NCI-H2081 (cell line): ENCODE data around the gene ZNF287.
"Not testable (repeated sequence)": the region's sequence is repeated elsewhere in the genome, so short reads cannot be mapped to it uniquely, and the experiment has no call there.

Source experiments
- DNase-seq, 2 experiments: peaks; one replicate each; lab custom pipeline; 2025; lab: John Stamatoyannopoulos, UW

The ZNF287 gene

GRCh38 chr17:16568541-16569357, at the start of gene ZNF287:
ZNF287 (minus strand) TSS chr17:16569204; CDS start chr17:16567731, 1,473 bp downstream.
- DNase-seq: peak; percentile 81 to 91

DNA sequence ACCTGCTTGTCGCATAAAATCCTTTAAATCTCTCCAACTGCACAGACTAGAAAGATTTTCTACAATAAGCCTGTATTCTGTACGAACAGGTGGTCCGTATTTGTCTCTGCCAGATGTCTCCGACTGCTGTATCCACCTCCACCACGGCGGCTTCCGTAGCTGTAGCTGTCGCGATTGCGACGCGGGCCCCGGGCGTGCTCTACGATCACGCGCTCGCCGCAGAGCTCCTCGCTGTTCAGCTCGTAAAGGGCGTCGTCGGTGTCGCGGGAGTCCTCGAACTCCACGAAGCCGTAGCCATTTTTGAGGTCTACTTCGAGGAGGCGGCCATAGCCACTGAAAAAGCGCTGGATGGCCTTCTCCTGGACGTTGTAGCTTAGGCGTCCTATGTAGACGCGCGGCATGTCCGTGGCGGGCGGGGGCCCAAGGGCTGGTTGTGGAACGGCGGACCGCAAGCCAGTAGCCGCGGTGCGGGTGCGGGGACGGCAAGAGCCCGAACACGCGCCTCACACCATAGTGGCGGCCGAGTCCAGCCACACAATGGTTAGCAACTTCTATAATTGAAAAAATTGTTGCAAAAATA, 48.6 kb upstream of the ZNF287 start:
- DNase-seq: no peak

DNA sequence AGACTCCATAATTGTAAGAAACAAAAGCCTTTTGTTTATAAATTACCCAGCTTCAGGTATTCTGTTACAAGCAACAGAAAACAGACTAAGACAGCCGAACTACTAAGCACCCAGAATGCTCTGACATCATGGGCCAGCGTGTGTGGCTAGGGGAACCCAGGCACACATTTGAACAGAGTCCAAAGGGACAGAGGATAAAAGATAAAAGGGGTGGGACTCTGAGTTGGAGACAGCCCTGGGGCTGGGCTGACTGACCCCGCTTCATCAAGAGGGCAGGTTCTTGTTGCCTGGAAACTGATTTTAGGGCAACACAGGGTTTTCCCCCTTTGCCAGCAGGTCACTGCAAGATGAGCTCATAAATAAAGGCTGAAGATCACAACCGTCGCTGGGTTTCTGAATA, 30.5 kb upstream of the ZNF287 start:
- no peak for DNase-seq

DNA sequence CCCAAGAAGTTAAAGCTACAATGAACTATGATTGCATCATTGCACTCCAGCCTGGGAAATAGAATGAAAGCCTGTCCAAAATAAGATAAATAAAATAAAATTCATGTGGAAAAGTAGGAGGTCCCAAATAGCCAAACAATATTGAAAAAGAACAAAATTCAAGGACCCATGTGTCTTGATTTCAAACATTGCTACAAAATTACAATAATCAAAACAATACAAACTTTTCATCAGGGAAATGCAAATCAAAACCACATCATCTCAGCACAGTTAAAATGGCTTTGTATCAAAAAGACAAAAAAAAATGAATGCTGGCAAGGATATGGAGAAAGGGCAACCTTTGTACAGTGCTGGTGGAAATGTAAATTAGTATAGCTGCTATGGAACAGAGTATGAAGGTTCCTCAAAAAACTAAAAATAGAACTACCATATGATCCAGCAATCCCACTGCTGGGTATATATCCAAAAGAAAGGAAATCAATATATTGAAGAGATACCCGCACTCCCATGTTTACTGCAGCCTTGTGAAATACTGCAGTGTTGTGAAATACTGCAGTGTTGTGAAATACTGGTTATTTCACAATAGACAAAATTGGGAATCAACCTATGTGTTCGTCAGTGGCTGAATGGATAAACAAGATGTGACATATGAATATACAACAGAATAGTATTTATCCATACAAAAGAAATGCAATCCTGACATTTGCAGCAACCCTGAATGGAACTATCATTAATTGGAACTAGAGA, 24.5 kb upstream of the ZNF287 start:
- no peak for DNase-seq

- peak; percentile 73 to 81 for DNase-seq
Measured at GRCh38 chr17:16589097-16589969, 20.3 kb upstream of the ZNF287 start.

DNA sequence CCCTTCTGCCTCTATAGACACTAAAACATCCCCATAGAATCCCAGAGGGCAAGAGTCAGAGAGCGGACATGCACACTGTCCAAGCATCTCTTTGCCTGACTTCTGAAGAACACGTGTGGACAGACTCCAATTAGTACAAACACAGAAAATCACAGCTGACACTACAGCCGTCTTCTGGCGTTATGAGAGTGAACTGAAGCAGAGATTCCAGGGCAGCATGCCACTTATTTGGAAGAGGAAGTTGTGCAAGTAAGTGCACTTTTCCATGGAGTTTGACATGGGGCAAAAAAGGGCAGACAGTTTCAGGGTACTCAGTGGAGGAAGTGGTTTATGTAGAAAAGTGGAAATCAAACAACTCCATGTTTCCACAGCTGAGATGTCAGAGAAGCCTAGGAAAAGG, 16.8 kb upstream of the ZNF287 start:
- DNase-seq: no peak

DNA sequence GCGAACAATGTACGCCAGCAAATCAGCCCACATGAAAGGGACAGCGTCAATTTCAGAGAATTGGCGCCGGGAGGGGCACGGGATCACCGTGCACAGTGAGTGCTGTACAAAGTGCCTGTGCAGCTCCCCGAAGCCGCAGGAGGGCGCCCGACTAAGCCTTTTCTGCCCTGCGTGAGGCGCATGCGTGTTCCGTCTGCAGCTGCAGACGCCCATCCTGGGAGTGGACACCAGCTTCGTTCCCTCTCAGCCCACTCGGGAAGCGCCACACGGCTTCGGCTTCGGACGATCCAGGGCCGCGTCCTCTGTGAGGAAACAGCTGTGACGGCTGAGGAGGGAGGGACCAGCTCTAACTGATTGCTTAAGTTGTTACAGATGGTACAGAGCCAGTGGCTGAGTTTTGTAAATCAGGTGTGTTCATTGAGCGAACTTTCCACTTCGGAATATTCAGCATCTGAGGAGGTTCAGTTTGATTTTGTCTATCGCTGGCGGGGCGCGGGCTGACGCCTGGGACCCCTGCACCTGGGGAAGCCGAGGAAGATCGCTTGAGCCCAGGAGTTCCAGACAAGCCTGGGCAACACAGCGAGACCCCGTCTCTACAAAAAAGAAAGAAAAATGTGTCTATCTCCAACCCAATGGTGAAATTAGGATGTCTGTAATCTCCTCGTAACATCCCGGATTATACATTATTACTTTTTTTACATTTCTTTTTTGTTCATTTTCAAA, 15.4 kb upstream of the ZNF287 start:
- peak; percentile 77 to 87 for DNase-seq

GRCh38 chr17:16583781-16584180, 14.8 kb upstream of the ZNF287 start:
- DNase-seq: no peak

- no peak for DNase-seq
Measured at GRCh38 chr17:16573466-16573865, 4.5 kb upstream of the ZNF287 start.

- DNase-seq: no peak
Measured at GRCh38 chr17:16569358-16569712, 331 bp upstream of the ZNF287 start.

GRCh38 chr17:16552637-16553045, 16.4 kb downstream of the ZNF287 start:
- DNase-seq: no peak

DNA sequence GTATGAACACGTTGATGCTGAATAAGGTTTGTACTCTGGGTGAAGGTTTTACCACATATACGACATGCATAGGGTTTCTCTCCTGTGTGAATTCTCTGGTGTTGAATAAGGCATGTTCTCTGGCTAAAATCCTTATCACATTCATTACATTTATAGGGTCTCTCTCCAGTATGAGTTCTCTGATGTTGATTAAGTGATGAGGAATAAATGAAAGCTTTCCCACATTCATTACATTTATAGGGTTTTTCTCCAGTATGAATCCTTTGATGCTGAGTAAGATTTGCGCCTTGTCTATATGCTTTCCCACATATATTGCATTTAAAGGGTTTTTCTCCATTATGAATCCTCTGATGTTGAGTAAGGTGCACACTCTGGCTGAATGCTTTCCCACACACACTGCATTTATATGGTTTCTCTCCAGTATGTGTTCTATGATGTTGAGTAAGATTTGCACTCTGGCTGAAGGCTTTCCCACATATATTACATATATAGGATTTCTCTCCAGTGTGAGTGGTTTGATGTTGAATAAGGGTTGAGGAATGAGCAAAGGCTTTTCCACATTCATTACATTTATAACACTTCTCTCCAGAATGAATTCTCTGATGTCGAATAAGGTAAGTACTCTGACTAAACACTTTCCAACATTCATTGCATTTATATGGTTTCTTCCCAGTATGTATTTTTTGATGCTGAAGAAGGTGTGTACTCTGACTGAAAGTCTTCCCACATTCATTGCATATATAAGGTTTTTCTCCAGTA, 16.9 kb downstream of the ZNF287 start:
- DNase-seq: no peak

GRCh38 chr17:16537130-16537458, 31.9 kb downstream of the ZNF287 start:
- no peak for DNase-seq

DNA sequence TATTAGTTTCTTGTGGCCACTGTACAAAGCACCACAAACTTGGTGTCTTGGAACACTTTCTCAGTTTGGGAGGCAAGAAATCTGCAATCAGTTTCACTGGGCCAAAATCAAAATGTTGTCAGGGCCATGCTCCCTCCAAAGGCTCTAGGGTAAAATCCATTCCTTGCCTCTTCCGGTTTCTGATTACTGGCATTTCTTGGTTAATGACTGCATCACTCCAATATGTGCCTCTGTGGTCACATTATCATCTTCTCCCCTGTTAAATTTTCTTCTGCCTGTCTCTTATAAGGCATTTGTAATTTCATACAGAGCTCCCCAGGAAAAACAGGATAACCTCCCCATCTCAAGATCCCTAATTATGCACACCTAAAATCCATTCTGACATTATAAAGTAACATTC, 34.8 kb downstream of the ZNF287 start:
- no peak for DNase-seq

GRCh38 chr17:16529906-16530305, 39.1 kb downstream of the ZNF287 start:
- DNase-seq: no peak

DNA sequence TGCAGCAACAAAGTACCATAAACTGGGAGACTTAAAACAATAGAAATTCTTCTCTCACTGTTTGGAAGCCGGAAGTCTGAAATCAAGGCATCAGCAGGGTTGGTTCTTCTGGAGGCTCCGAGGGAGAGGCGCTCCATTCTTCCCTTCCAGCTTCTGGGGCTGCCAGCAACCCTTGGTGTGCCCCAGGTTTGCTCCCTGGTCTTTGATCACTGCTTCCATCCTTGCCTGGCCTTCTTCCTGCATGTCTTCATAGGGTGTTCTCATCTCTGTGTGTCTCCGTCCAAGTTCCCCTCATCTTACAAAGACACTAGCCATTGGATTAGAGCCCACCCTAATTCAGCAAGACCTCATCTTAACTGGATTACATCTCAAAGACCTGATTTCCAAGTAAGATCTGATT, 41.7 kb downstream of the ZNF287 start:
- DNase-seq: no peak

DNA sequence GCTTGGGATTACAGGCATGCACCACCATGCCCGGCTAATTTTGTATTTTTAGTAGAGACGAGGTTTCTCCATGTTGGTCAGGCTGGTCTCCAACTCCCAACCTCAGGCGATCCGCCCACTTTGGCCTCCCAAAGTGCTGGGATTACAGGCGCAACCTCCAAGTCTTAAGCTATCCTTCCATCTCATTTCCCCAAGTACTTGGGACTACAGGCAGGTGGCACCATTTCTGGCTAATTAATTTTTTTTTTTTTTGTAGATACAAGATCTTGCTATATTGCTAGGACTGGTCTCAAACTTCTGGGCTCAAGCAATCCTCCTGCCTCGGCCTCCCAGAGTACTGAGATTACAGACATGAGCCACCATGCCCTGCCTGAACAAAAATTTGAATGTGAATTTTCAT, 43.4 kb downstream of the ZNF287 start:
- DNase-seq: not testable (repeated sequence)

DNA sequence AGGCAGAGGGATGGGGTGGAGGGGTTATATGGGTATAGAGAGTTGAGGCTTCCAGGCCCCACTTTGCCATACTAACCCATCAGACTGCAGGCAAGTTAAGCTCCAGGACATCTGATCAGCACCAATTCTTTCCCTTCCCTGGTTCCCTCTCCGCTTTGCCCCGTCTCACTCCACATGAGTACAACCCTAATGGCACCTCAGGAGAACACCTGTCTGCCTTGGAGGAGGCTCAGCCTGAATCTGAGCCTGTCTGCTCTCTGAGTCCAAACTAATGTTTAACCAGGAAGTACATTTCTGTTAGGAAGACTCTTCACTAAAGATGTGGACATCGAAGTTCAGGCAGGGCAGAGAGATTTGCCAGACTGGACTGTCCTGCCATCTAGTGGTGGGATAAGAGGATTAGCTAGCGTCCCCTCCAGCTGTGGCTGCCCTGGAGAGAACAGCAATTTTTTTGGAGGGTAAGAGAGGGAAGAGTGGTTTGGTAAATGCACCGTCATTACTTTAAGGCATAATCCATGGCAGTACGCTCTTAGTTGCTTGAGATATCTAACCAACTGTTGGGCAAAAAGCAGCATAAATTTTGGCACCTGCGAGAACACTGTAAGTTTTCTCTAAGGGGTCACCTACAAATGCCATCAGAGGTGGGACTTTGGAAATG, 47.8 kb downstream of the ZNF287 start:
- DNase-seq: peak; percentile 69 to 70

GRCh38 chr17:16519021-16519420, 50.0 kb downstream of the ZNF287 start:
- no peak for DNase-seq

DNA sequence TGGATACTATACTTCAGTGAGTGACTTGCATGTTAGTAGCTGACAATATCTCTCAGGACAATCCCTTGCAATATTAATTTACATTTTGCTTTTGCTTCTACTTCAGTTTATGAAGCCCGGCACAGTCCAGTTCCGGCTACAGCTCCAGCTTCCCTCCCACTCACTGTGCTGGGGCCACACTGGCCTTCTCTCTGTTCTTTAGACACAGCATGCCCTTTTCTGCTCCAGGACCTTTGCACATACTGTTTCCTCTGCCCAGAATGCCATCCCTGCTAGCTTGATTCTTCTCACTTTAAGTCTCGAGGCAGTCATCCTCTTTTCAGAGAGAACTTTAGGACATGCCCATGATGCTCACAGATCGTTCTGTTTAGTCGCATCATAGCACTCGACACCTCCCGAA, 51.5 kb downstream of the ZNF287 start:
- no peak for DNase-seq
